ENCODE measurements around the gene NCLN.
"Not testable (repeated sequence)": the region's sequence is repeated elsewhere in the genome, so short reads cannot be mapped to it uniquely, and the experiment has no call there.

Gene NCLN

GRCh38 chr19:3179739-3180293, 5.9 kb upstream of the NCLN start:
- in situ Hi-C loops (cut with HindIII; ENCODE audit: low sequenced_read_pairs), result loop anchor here (5.0 to 10.0 kb wide), 5 partner anchors 55 to 235 kb away; partner anchors contain the start of genes TLE2 and ZNF77

GRCh38 chr19:3183721-3184641, 1.7 kb upstream of the NCLN start:
- in situ Hi-C loops (cut with HindIII; ENCODE audit: low sequenced_read_pairs), result no loop called here

- in situ Hi-C loops (cut with HindIII; ENCODE audit: low sequenced_read_pairs), result no loop called here
These were observed 776 bp upstream of the NCLN start for GRCh38 chr19:3184847-3185460.

GRCh38 chr19:3186160-3186688, 494 bp downstream of the NCLN start:
- in situ Hi-C loops (cut with HindIII; ENCODE audit: low sequenced_read_pairs), result no loop called here

- in situ Hi-C loops (cut with HindIII; ENCODE audit: low sequenced_read_pairs), result no loop called here
These were observed 1.3 kb downstream of the NCLN start for GRCh38 chr19:3186891-3187661.

GRCh38 chr19:3187662-3188511, 2.2 kb downstream of the NCLN start:
- in situ Hi-C loops (cut with HindIII; ENCODE audit: low sequenced_read_pairs), result no loop called here

GRCh38 chr19:3188627-3189596, 3.2 kb downstream of the NCLN start:
- in situ Hi-C loops (cut with HindIII; ENCODE audit: low sequenced_read_pairs), result no loop called here

GRCh38 chr19:3189702-3190469, 4.2 kb downstream of the NCLN start:
- in situ Hi-C loops (cut with HindIII; ENCODE audit: low sequenced_read_pairs), result no loop called here

GRCh38 chr19:3190470-3190770, 4.7 kb downstream of the NCLN start:
- in situ Hi-C loops (cut with HindIII; ENCODE audit: low sequenced_read_pairs), result no loop called here

- in situ Hi-C loops (cut with HindIII; ENCODE audit: low sequenced_read_pairs), result no loop called here
These were observed 5.4 kb downstream of the NCLN start for GRCh38 chr19:3190921-3191805.

- in situ Hi-C loops (cut with HindIII; ENCODE audit: low sequenced_read_pairs), result not testable (repeated sequence)
These were observed 6.0 kb downstream of the NCLN start for GRCh38 chr19:3191806-3192104.

GRCh38 chr19:3192228-3192635, 6.5 kb downstream of the NCLN start:
- in situ Hi-C loops (cut with HindIII; ENCODE audit: low sequenced_read_pairs), result no loop called here

- in situ Hi-C loops (cut with HindIII; ENCODE audit: low sequenced_read_pairs), result no loop called here
These were observed 7.0 kb downstream of the NCLN start for GRCh38 chr19:3192684-3193083.

GRCh38 chr19:3193256-3194105, 7.8 kb downstream of the NCLN start:
- in situ Hi-C loops (cut with HindIII; ENCODE audit: low sequenced_read_pairs), result no loop called here

GRCh38 chr19:3194106-3195087, 8.7 kb downstream of the NCLN start:
- in situ Hi-C loops (cut with HindIII; ENCODE audit: low sequenced_read_pairs), result no loop called here

All from endothelial cell of hepatic sinusoid (primary cell).